GM18520 (cell line): ENCODE results near the gene ASPM.
"Not testable (repeated sequence)": the region's sequence is repeated elsewhere in the genome, so short reads cannot be mapped to it uniquely, and the experiment has no call there.

Source experiments
- ATAC-seq: cut with Tn5 transposase; IDR thresholded peaks from one replicate; pipeline ENCODE4 v1.9.1; 2021; ENCODE audit not compliant: unreplicated experiment

Gene ASPM

GRCh38 chr1:197092491-197093023, 53.9 kb downstream of the ASPM start:
- no peak for ATAC-seq

- ATAC-seq: no peak
Measured at GRCh38 chr1:197083474-197083873, 63.0 kb downstream of the ASPM start.

DNA sequence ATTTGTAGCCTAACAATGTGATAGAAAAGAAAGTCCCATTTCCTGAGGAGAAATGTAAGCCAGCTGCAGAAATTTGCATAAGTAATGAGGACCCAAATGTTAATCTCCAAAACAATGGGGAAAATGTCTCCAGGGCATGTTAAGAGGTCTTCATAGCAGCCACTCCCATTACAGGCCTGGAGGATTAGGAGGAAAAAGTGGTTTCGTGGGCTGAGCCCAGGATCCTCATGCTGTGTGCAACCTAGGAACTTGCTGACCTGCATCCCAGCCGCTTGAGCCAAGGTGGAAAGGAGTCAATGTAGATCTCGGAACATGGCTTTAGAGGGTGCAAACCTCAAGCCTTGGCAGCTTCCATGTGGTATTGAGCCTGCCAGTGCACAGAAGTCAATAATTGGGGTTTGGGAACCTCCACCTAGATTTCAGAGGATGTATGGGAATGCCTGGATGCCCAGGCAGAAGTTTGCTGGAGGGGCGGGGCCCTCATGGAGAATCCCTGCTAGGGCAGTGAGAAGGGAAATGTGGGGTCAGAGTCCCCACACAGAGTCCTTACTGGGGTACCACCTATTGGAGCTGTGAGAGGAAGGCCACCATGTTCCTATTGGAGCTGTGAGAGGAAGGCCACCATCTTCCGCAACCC, 65.2 kb downstream of the ASPM start:
- no peak for ATAC-seq

DNA sequence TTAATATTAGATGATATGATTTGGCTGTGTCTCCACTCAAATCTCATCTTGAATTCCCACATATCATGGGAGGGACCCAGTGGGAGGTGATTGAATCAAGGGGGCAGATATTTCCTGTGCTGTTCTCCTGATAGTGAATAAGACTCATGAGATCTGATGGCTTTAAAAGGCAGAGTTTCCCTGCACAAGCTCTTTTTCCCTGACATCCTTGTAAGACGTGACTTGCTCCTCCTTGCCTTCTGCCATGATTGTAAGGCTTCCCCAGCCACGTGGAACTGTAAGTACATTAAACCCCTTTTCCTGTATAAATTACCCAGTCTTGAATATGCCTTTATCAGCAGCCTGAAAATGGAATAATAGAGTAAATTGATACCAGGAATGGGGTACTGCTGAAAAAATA, 66.1 kb downstream of the ASPM start:
- ATAC-seq: no peak

- ATAC-seq: no peak
Measured at GRCh38 chr1:197076585-197076984, 69.9 kb downstream of the ASPM start.

DNA sequence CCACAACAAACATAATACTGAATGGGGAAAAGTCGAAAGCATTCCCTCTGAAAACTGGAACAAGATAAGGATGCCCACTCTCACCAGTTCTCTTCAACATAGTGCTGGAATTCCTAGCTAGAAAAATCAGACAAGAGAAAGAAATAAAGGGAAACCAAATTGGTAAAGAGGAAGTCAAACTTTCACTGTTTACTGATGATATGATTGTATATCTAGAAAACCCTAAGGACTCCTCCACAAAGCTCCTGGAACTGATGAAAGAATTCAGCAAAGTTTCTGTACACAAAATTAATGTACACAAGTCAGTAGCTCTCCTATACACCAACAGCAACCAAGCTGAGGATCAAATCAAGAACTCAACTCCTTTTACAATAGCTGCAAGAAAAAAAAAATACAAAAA, 72.5 kb downstream of the ASPM start:
- no peak for ATAC-seq

GRCh38 chr1:197067457-197067818, 79.0 kb downstream of the ASPM start:
- no peak for ATAC-seq

DNA sequence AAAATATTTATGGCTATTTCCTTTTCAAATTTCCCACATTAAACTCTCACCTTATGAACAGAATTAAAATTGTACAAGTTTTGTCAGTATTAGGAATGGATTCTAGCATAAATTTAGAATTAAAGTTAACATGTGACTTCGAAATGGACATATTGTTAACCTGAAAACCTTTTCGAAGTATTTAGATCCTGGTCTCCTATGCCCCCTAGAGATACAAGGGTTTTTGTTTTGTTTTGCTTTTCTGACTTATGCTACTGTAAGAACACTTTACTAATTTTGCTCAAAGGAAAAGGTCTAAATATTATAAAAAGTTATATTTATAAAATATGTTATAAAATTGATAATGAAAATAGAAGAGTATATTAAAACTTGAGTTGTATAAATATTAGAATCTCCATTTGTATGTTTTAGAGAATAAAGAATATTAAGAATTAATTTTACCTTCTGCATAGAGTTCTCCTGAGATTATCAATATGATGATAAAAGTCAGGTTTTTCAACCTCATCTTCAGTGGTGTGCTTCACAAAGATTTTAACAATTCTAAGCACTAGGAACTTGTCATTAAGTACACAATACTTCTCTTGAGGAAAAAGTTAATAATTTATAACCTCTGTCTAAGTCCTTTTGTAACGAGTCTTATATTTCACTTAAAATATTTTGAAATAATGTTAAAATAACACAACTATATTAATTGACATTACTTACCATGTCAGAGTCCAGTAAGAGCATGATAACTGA, 79.6 kb downstream of the ASPM start, which contains the start of gene F13B:
Gene F13B (minus strand): TSS at position 542 of the 738 bp plus-strand sequence. CDS start 37 bp downstream, at position 505.
- no peak for ATAC-seq

DNA sequence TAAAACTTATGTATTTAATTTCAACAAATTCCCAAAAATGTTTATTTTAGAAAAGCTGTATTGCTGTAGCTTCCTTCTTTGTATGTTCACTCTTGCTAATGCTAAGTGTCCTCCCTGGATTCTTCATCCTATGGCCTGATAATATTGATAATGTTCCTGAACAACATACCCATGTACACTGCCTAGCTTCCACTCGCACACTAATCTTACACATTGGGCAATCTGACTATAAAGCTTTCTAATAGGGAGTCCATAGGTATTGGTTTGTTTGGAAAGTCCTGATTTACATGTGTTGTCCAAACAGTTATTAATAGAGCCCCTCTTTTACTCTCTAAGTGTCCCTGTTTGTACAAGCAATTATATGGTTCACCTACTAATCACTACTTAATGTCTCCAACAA, 80.2 kb downstream of the ASPM start:
- ATAC-seq: no peak

DNA sequence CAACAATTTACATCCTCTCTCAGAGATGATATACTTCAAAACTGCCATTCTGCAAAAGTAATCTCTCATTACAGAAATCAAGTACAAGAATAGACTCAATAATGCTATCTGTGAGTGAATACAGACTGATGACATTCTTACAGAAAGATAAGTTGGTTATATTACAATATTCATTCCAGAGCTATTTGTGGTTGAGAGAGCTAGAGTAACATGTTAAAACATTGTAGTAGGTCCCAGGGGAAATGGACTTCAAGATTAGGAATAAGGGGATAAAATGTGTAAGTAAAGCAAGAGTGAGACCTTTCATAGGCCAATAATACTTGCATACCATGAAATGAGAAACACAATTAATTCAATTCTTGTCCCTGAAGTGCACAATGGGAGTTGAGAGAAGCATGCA, 80.9 kb downstream of the ASPM start:
- no peak for ATAC-seq

- no peak for ATAC-seq
Measured at GRCh38 chr1:197063212-197063611, 83.3 kb downstream of the ASPM start.

- ATAC-seq: peak; percentile 49
Measured at GRCh38 chr1:197062692-197063091, 83.8 kb downstream of the ASPM start.

DNA sequence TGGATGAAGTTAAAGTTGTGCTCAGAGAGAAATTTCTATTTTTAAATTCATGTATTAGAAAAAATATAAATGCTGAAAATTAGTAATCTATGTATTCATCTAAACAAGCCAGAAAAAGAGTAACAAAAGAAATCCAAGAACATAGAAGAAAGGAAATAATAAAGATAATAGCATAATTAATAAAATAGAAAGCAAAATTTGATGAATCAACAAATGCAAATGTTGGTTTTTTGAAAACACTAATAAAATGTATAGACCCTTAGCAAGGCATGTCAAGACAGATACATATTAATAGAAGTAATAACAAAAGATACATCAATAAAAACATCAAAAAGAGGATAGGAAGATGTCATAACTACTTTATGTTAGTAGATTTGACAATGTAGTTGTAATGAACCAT, 97.4 kb downstream of the ASPM start:
- no peak for ATAC-seq

GRCh38 chr1:197042676-197043341, 103.7 kb downstream of the ASPM start:
- ATAC-seq: no peak

- ATAC-seq: no peak
Measured at GRCh38 chr1:197041486-197042353, 104.7 kb downstream of the ASPM start.

DNA sequence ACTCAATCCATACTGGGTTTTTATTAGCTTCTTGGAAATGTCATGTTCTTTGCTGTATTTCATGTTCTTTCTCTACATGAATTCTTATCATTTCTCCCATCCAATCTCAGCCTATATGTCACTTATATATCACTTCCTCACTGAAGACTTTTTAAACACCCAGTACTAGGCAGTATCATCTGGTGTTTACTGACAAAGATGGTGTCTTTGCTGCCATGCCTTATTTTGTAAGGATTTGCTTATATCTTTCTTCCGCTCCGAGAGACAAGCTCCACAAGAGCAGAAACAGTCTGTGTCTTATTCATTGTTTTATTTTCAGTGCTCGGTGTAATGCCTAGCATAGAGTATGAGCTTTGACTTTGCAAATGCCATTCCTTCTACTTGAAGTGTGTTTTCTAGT, 109.6 kb downstream of the ASPM start:
- ATAC-seq: no peak

GRCh38 chr1:197034631-197035339, 111.7 kb downstream of the ASPM start:
- not testable (repeated sequence) for ATAC-seq
